Measurements from ENCODE around the gene DCAF12L2.
"Not testable (repeated sequence)": the region's sequence is repeated elsewhere in the genome, so short reads cannot be mapped to it uniquely, and the experiment has no call there.

The DCAF12L2 gene

GRCh38 chrX:126165721-126166461 is at the start of gene DCAF12L2:
TSS of gene DCAF12L2 (minus strand) at chrX:126166289. CDS start at chrX:126165924, 365 bp downstream.
- H3K4me3 ChIP-seq (ENCODE audit: low read depth in 1 of 5, low read length in 5 of 5): peak within 1 kb of the TSS; percentile 22 to 54 (median 50)
- peaks cover 0 to 2% (median 0%) of the 10 kb centered on the region in 5 donors for H3K27me3 ChIP-seq (ENCODE audit: control insufficient read depth in 5 of 5, insufficient read depth in 4 of 5, low read length in 5 of 5)

GRCh38 chrX:126190888-126191287 is 24.8 kb upstream of the DCAF12L2 start:
- H3K27ac ChIP-seq (ENCODE audit: low read depth, low read length); H3K9ac ChIP-seq (ENCODE audit: low read length in 5 of 5); H3K9me3 ChIP-seq (ENCODE audit: control insufficient read depth in 5 of 5, low read length in 5 of 5); H3K36me3 ChIP-seq (ENCODE audit: control insufficient read depth in 5 of 5, insufficient read depth in 5 of 5, low read length in 5 of 5); H3K4me1 ChIP-seq (ENCODE audit: control insufficient read depth in 5 of 5, insufficient read depth in 5 of 5, low read length in 5 of 5); H3K4me3 ChIP-seq (ENCODE audit: low read depth in 1 of 5, low read length in 5 of 5); H3K27me3 ChIP-seq (ENCODE audit: control insufficient read depth in 5 of 5, insufficient read depth in 4 of 5, low read length in 5 of 5): not testable (repeated sequence)

More at GRCh38 chrX:126165721-126166461, at the start of gene DCAF12L2:
- Histone ChIP-seq H3K9me3 (ENCODE audit: control insufficient read depth in 5 of 5, low read length in 5 of 5) (peaks cover 0 to 9% (median 0%) of the 10 kb centered on the region in 5 donors), H3K27ac (ENCODE audit: low read depth, low read length) (no peak within 1 kb of the TSS), H3K9ac (ENCODE audit: low read length in 5 of 5) (no peak within 1 kb of the TSS), H3K4me1 (ENCODE audit: control insufficient read depth in 5 of 5, insufficient read depth in 5 of 5, low read length in 5 of 5) (peaks cover 0 to 7% (median 2%) of the 10 kb centered on the region in 5 donors), H3K36me3 (ENCODE audit: control insufficient read depth in 5 of 5, insufficient read depth in 5 of 5, low read length in 5 of 5) (no peaks in the 10 kb centered on the region)

- no peaks in the 10 kb centered on the region for H3K36me3 ChIP-seq (ENCODE audit: control insufficient read depth in 5 of 5, insufficient read depth in 5 of 5, low read length in 5 of 5)
- H3K27ac ChIP-seq (ENCODE audit: low read depth, low read length): no peak overlapping the region
- H3K9ac ChIP-seq (ENCODE audit: low read length in 5 of 5): no peak overlapping the region
- no peaks in the 10 kb centered on the region for H3K9me3 ChIP-seq (ENCODE audit: control insufficient read depth in 5 of 5, low read length in 5 of 5)
- H3K27me3 ChIP-seq (ENCODE audit: control insufficient read depth in 5 of 5, insufficient read depth in 4 of 5, low read length in 5 of 5): no peaks in the 10 kb centered on the region
- H3K4me3 ChIP-seq (ENCODE audit: low read depth in 1 of 5, low read length in 5 of 5): no peak overlapping the region
- no peaks in the 10 kb centered on the region for H3K4me1 ChIP-seq (ENCODE audit: control insufficient read depth in 5 of 5, insufficient read depth in 5 of 5, low read length in 5 of 5)
Measured at GRCh38 chrX:126177133-126177840, 11.2 kb upstream of the DCAF12L2 start.

GRCh38 chrX:126170720-126171119 is 4.6 kb upstream of the DCAF12L2 start:
- peaks cover 0 to 2% (median 0%) of the 10 kb centered on the region in 5 donors for H3K27me3 ChIP-seq (ENCODE audit: control insufficient read depth in 5 of 5, insufficient read depth in 4 of 5, low read length in 5 of 5)
- no peaks in the 10 kb centered on the region for H3K9me3 ChIP-seq (ENCODE audit: control insufficient read depth in 5 of 5, low read length in 5 of 5)
- no peaks in the 10 kb centered on the region for H3K36me3 ChIP-seq (ENCODE audit: control insufficient read depth in 5 of 5, insufficient read depth in 5 of 5, low read length in 5 of 5)
- H3K9ac ChIP-seq (ENCODE audit: low read length in 5 of 5): no peak overlapping the region
- H3K4me3 ChIP-seq (ENCODE audit: low read depth in 1 of 5, low read length in 5 of 5): no peak overlapping the region
- no peak overlapping the region for H3K27ac ChIP-seq (ENCODE audit: low read depth, low read length)
- peaks cover 0 to 4% (median 0%) of the 10 kb centered on the region in 5 donors for H3K4me1 ChIP-seq (ENCODE audit: control insufficient read depth in 5 of 5, insufficient read depth in 5 of 5, low read length in 5 of 5)

- peaks cover 0 to 7% (median 2%) of the 10 kb centered on the region in 5 donors for H3K4me1 ChIP-seq (ENCODE audit: control insufficient read depth in 5 of 5, insufficient read depth in 5 of 5, low read length in 5 of 5)
- H3K4me3 ChIP-seq (ENCODE audit: low read depth in 1 of 5, low read length in 5 of 5): no peak overlapping the region
Measured at GRCh38 chrX:126167560-126167959, 1.5 kb upstream of the DCAF12L2 start.

GRCh38 chrX:126165401-126165720 is 728 bp downstream of the DCAF12L2 start:
- Histone ChIP-seq H3K4me3 (ENCODE audit: low read depth in 1 of 5, low read length in 5 of 5) (peak overlapping the region in 2 of 5 donors; percentile 17 to 37), H3K27ac (ENCODE audit: low read depth, low read length) (no peak overlapping the region), H3K36me3 (ENCODE audit: control insufficient read depth in 5 of 5, insufficient read depth in 5 of 5, low read length in 5 of 5) (no peaks in the 10 kb centered on the region), H3K27me3 (ENCODE audit: control insufficient read depth in 5 of 5, insufficient read depth in 4 of 5, low read length in 5 of 5) (peaks cover 0 to 2% (median 0%) of the 10 kb centered on the region in 5 donors), H3K9me3 (ENCODE audit: control insufficient read depth in 5 of 5, low read length in 5 of 5) (peaks cover 0 to 9% (median 0%) of the 10 kb centered on the region in 5 donors), H3K4me1 (ENCODE audit: control insufficient read depth in 5 of 5, insufficient read depth in 5 of 5, low read length in 5 of 5) (peaks cover 0 to 7% (median 2%) of the 10 kb centered on the region in 5 donors), H3K9ac (ENCODE audit: low read length in 5 of 5) (no peak overlapping the region)

More at GRCh38 chrX:126167560-126167959, 1.5 kb upstream of the DCAF12L2 start:
- Histone ChIP-seq H3K27me3 (ENCODE audit: control insufficient read depth in 5 of 5, insufficient read depth in 4 of 5, low read length in 5 of 5) (peaks cover 0 to 2% (median 0%) of the 10 kb centered on the region in 5 donors), H3K36me3 (ENCODE audit: control insufficient read depth in 5 of 5, insufficient read depth in 5 of 5, low read length in 5 of 5) (no peaks in the 10 kb centered on the region), H3K9ac (ENCODE audit: low read length in 5 of 5) (no peak overlapping the region), H3K9me3 (ENCODE audit: control insufficient read depth in 5 of 5, low read length in 5 of 5) (peaks cover 0 to 9% (median 0%) of the 10 kb centered on the region in 5 donors), H3K27ac (ENCODE audit: low read depth, low read length) (no peak overlapping the region)

GRCh38 chrX:126164689-126165400 is 1.2 kb downstream of the DCAF12L2 start:
- no peak overlapping the region for H3K27ac ChIP-seq (ENCODE audit: low read depth, low read length)
- H3K4me3 ChIP-seq (ENCODE audit: low read depth in 1 of 5, low read length in 5 of 5): no peak overlapping the region
- no peak overlapping the region for H3K9ac ChIP-seq (ENCODE audit: low read length in 5 of 5)

DNA sequence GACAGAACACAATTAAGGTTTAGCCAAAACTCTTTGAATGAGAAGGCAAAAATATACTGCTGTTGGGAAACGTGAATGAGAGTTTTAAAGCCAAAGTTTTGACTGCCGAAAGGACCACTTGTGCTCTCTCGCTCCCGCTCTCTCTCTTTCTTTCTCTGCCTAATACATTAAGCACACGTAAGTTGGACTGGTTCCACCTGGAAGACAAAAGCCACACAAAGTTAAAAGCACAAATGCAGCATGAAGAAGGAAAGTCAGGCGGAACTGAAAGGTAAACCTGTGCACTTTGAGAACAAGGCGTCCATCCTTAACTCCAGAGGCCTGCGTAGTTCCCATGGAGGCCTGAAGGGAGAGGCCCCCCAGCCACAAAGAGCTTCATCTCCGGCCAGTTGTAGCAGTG is 1.9 kb downstream of the DCAF12L2 start:
- Histone ChIP-seq H3K4me3 (ENCODE audit: low read depth in 1 of 5, low read length in 5 of 5) (no peak overlapping the region), H3K27ac (ENCODE audit: low read depth, low read length) (no peak overlapping the region), H3K36me3 (ENCODE audit: control insufficient read depth in 5 of 5, insufficient read depth in 5 of 5, low read length in 5 of 5) (no peaks in the 10 kb centered on the region), H3K9me3 (ENCODE audit: control insufficient read depth in 5 of 5, low read length in 5 of 5) (peaks cover 0 to 9% (median 0%) of the 10 kb centered on the region in 5 donors), H3K9ac (ENCODE audit: low read length in 5 of 5) (no peak overlapping the region), H3K4me1 (ENCODE audit: control insufficient read depth in 5 of 5, insufficient read depth in 5 of 5, low read length in 5 of 5) (peaks cover 0 to 7% (median 2%) of the 10 kb centered on the region in 5 donors), H3K27me3 (ENCODE audit: control insufficient read depth in 5 of 5, insufficient read depth in 4 of 5, low read length in 5 of 5) (peaks cover 0 to under 1% (median 0%) of the 10 kb centered on the region in 5 donors)

More at GRCh38 chrX:126164689-126165400, 1.2 kb downstream of the DCAF12L2 start:
- H3K4me1 ChIP-seq (ENCODE audit: control insufficient read depth in 5 of 5, insufficient read depth in 5 of 5, low read length in 5 of 5): peaks cover 0 to 7% (median 2%) of the 10 kb centered on the region in 5 donors
- peaks cover 0 to 9% (median 0%) of the 10 kb centered on the region in 5 donors for H3K9me3 ChIP-seq (ENCODE audit: control insufficient read depth in 5 of 5, low read length in 5 of 5)
- H3K36me3 ChIP-seq (ENCODE audit: control insufficient read depth in 5 of 5, insufficient read depth in 5 of 5, low read length in 5 of 5): no peaks in the 10 kb centered on the region
- H3K27me3 ChIP-seq (ENCODE audit: control insufficient read depth in 5 of 5, insufficient read depth in 4 of 5, low read length in 5 of 5): peaks cover 0 to 2% (median 0%) of the 10 kb centered on the region in 5 donors

DNA sequence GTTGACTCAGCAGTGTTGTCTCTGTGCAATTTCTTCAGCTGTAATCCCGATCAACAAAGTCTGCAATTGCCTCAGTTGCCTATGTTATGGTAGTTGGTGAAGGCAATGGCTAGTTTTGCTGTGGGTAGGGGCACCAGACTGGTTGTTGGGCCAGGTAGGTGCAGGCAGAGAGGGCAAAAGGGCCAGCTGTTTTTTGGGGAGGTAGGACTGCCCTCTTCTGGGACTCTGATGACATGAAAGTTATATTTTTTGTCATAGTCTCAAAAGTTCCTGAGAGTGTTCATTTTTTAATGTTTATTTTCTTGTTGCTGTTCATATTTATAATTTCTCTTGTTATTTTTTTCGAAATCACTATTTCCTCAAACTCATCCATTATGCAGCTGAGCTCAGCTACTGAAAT is 25.1 kb downstream of the DCAF12L2 start:
- H3K27me3 ChIP-seq (ENCODE audit: control insufficient read depth in 5 of 5, insufficient read depth in 4 of 5, low read length in 5 of 5): peaks cover 0 to 4% (median 0%) of the 10 kb centered on the region in 5 donors
- H3K9me3 ChIP-seq (ENCODE audit: control insufficient read depth in 5 of 5, low read length in 5 of 5): peaks cover 0 to 4% (median 0%) of the 10 kb centered on the region in 5 donors
- no peak overlapping the region for H3K9ac ChIP-seq (ENCODE audit: low read length in 5 of 5)
- no peaks in the 10 kb centered on the region for H3K36me3 ChIP-seq (ENCODE audit: control insufficient read depth in 5 of 5, insufficient read depth in 5 of 5, low read length in 5 of 5)
- no peak overlapping the region for H3K27ac ChIP-seq (ENCODE audit: low read depth, low read length)
- H3K4me3 ChIP-seq (ENCODE audit: low read depth in 1 of 5, low read length in 5 of 5): no peak overlapping the region
- H3K4me1 ChIP-seq (ENCODE audit: control insufficient read depth in 5 of 5, insufficient read depth in 5 of 5, low read length in 5 of 5): no peaks in the 10 kb centered on the region

All from subcutaneous abdominal adipose tissue (tissue), 5 donors.